Measurements from ENCODE around the gene ACAD8.
"Not testable (repeated sequence)": the region's sequence is repeated elsewhere in the genome, so short reads cannot be mapped to it uniquely, and the experiment has no call there.

ACAD8 gene

DNA sequence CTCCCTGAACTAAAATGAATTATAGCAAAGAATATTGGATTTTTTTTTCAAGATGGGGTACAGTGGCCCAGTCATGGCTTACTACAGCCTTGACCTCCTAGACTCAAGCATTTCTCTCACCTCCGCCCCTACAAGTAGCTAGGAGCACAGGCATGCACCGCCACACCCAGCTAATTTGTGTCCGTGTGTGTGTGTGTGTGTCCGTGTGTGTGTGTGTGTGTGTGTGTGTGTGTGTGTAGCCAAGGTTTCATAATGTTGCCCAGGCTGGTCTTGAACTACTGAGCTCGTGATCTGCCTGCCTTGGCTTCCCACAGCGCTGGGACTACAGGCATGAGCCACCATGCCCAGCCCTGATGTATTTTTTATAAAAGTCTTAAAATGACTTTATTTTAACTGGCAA lies 12.8 kb upstream of the ACAD8 start:
- DNase-seq (ENCODE audit: low spot score): no peak

DNA sequence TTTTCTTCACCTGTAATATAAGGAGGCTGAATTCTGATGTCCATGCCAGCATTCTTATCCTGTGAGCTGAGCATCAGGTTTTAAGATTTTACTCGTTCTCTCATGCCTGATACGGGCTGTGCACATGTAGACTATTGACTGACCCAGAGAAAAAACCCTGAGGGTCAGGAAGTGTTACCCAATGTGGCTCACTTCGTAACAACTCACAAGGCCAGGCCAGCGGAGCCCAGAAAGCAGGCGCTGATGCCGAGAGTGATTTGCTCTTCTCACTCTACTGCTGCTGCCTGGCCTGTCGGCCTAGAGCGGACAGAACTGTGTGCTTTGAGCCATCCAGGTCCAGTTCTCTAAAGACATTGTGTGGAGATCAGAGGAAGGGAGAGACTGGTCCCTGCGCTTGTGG lies 11.0 kb upstream of the ACAD8 start:
- DNase-seq (ENCODE audit: low spot score): no peak

DNA sequence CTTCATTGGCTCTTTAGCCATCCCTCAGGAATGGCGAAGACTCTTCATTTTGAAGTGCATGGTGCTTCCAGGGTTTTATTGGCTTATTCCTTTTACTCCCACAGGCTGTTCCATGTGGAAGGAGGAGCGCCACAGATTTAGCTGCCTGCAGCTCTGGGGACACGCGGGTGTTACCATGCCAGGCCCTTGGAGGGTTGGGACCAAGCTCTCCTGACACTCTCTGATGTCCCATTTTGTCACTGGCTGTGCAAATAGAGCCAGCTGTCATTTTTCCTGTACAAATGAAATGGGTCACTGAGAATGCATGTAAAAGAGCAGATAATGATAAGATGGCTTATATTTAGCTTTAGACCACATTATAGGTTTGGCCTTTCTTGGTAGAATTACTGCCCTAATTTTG lies 9.5 kb upstream of the ACAD8 start:
- no peak for DNase-seq (ENCODE audit: low spot score)

DNA sequence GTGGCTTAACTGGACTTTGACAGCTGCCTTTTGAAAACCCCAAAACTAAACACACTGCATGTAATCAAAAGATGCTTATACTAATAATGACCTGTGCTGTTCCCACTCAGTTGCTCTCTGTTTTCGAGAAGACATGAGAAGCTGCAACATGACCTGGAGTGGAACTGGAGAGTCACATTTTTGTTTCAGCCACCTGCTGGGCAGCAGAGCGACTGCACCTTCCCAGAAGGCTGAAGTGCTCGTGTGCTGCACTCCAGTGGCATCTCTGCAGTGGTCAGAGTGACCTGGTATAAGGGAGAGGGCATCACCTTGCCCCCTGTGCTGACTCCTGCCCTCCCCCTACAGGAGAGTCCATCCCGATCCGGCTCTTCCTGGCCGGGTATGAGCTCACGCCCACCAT lies 8.8 kb upstream of the ACAD8 start:
- DNase-seq (ENCODE audit: low spot score): no peak

DNA sequence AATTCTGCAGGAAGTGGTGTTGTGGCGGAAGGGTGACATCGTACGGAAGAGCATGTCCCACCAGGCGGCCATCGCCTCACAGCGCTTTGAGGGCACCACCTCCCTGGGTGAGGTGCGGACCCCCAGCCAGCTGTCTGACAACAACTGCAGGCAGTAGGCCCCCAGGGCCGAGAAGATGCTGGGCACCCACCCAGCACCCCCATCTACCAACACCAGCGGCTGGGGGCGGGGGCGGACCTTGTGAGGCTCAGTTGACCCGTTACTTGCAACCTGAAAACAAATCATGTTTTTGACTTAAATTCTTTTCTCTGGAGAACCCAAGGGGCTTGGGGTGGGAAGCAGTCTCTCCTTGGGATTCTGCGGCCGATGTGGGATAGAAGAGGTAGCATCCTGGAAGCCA lies 7.9 kb upstream of the ACAD8 start:
- DNase-seq (ENCODE audit: low spot score): no peak

DNA sequence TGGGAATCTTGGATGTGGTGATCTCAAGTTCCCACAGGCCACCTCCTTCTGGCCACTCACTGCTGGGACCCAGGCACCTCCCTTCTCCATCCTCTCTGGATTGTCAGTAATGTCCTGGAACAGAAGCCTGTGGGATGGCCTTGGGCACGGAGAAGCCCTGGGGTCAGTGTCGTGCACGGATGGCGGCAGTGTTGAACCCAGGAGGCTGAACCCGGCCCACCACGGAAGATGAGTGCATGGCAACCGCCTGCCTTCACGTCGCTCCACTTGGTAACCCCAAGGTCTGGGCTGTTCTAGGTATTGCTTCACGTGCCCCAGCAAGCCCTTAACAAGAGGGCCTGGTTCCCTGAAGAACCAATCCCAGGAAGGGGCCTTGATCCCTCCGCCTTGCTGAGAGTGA lies 7.3 kb upstream of the ACAD8 start:
- DNase-seq (ENCODE audit: low spot score): no peak

DNA sequence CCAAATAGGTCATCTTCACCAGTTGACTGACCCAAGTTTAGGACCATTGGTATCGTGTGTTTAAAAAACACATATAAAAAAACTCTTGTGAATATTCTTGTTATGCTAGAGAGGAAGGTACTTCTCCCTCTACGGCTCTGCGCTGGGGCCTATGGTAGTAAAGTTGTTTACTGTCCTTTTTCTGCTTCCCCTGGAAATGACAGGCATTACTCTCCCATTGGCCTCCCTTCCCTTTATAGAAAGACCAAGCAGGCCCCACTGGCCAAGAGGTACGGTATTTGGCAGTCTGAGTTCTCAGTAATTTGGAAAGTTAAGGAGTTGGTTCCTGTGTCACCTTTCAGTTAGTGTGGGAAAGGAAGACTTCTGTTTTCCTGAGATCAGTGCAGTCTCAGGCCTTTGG lies 6.7 kb upstream of the ACAD8 start:
- no peak for DNase-seq (ENCODE audit: low spot score)

DNA sequence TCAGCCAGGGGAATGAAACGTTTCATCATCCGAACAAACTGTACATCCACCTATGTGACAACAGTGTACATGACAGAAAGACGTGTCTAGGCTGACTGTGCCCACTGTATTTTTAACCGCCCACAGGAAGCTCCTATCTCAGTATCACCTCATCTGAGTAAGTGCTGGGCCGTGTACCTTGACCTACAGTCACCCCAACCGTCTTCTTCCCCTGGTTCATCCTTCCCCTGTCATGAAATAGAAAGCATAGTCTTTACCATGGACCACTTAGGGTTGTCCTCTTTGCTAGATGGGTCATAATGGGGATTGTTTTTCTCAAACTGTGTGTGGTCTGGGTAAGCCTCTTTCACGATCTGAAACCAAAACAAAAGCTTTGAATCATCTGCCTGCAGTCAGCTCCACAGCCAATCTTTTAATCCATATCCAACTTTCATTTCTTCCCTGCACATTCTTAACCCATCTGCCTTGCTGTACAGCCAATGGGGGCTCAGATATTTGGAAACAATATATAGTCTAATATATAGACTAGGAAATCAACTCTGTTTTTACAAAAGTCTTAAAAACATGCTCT lies 4.4 kb upstream of the ACAD8 start:
- no peak for DNase-seq (ENCODE audit: low spot score)

DNA sequence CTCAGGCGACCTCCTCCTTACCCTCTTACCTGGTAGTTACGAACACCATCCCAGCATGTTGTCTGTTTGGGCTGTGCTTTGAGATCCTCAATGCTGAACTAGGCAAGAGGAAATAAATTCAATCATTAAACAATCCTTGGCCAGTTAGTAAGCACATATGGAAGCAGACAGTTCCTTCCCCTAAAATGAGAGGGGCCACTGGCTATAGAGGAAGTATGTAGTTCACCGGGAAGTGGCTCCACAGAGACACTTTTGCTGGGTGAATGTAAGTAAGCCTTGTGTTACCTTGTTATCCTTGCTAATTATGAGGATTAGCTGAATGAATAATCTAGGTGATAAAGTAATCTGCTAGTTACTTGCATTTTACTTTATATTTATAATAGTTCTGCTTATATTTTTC lies 3.1 kb upstream of the ACAD8 start:
- DNase-seq (ENCODE audit: low spot score): no peak

DNA sequence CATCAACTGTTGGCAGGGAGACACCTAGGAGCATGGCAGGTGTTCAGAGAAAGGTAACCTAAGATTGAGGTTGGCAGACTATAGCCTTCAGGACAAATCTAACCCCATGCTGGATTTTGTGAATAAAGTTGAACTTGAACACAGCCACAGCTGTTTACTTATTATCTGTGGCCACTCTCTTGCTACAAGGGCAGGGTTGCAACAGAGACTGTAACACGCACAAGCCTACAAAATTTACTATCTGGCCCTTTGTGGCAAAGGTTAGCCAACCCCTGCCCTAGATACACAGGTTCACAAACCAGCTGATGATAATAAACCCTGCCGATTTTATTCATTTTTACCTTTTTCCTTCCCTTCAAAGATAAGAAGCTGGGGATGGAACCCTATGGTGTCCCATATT lies 2.7 kb upstream of the ACAD8 start:
- DNase-seq (ENCODE audit: low spot score): no peak

DNA sequence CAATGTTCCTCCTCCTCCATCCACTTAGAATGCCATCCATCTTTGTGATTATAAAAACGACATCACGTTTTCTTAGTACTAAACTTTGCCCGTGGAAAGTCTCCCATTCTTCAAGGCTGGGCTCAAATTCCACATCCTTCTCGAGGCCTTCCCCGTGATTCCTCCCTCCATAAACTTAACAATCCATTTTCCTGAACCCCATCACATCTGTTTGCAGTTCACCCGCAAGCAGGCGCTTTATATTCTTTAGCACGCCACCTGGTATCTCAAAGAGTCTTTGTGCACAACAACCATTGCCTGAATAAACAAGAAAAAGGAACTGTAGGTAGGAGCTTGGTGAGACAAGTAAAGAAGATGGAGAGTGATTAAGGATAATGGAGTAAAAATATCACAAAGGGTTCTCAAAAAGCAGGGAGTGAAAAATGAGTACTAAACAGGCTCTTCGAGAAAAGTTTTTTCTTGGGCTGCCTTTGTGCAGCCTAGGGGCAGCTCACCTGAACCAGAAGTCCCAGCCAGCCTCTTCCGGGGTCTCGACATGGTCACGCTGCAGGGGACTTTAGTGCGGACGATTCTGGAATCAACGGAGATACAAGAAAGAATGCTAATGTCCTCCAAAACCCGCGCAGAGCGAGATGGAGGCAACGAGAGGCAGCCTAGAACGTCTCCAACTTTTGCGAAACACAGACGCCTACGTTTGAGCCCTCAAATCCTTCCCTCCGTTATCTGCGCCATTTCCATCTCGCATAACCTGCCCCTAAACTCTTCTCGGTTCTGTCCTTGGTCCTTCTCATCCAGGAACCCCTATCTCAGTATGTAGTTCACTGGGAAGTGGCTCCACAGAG lies 801 bp upstream of the ACAD8 start:
- no peak for DNase-seq (ENCODE audit: low spot score)

DNA sequence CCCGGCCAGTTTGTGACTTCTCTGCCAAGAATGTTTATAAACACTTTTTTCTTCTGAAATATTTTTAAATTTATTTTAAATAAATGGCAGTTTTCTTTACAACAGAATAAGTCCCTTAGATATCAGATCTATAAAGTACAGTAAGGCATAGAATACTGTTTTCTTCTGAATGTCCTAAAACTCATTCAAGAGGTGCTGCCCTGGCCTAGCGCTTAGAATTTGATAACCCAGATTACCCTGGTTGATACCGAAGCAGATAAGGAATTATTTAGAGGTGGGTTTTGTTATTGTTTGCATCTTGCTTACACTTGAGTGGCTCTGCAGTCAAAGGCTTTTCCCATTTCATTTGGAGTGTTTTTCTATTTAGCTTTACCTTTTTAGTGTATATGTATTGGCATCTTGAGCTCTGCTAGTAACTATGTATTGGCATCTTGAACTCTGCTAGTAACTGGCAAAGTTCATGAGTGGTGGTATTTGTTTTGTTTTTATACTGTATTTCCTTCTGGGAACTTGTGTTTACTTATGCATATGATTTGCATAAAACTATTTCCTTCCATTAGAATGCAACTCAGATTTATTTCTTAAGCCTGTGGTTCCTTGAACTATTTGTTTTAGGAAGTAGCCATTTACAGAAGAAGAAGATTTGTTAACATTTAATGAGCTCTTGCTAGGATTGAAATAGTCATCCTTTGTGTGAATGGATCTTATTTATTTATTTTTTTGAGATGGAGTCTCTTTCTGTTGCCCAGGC lies 1.2 kb downstream of the ACAD8 start:
- DNase-seq (ENCODE audit: low spot score): no peak

DNA sequence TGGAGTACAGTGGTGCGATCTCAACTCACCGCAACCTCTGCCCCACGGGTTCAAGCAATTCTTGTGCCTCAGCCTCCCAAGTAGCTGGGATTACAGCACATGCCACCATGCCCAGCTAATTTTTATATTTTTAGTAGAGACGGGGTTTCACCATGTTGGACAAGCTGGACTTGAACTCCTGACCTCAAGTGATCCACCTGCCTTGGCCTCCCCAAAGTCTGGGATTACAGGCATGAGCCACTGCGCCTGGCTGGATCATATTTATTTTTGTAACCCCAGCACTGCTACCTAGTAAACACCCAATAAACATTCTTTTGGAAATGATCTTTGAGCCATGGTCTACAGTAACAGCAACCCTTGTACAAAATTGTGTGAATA lies 1.8 kb downstream of the ACAD8 start:
- not testable (repeated sequence) for DNase-seq (ENCODE audit: low spot score)

DNA sequence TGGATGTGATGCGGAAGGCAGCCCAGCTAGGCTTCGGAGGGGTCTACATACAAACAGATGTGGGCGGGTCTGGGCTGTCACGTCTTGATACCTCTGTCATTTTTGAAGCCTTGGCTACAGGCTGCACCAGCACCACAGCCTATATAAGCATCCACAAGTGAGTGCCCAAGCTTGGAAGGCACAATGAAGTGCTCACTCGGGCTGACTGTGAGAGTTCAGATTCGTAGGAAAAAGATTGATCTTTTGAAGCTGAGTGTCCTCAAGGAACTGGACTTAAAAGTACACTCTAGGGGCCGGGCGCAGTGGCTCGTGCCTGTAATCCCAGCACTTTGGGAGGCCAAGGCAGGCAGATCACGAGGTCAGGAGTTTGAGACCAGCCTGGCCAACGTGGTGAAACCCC lies 3.7 kb downstream of the ACAD8 start:
- DNase-seq (ENCODE audit: low spot score): no peak

DNA sequence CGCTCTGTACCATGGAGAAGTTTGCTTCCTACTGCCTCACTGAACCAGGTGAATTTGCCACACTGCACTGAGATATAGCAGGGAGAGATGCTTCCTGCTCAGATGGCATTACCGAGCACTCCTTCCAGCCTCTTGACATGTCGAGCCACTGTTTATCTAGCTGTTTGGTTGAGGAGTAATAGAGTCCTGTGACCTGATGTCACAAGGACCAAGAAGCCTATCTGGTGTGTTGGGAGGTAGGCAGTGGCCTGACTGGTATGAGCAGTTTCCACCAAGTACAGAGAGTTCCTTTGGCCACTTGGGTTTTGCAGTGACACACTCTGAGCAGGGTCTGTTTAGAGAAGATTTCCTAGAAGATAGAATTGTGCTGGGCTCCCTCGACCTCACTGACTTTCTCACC lies 5.2 kb downstream of the ACAD8 start:
- no peak for DNase-seq (ENCODE audit: low spot score)

DNA sequence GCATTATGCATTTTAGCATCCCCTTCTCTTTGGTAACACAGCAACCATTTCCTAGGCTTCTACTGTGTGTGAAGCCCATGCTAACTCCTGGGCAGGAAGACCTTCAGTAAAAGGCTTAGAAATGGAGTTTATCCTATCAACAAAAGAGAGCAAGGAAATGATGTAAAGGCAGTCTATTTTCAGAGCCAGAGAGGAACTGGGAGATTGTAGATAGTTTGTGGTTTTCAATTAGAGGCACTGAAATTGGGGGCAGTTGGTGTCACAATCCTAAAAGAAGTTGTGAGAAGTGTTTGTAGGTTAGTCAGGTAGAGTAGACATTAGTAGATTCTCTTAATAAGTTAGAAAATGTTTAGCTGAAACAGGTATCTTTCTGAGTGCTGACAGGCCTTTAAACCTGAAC lies 7.1 kb downstream of the ACAD8 start:
- DNase-seq (ENCODE audit: low spot score): no peak

DNA sequence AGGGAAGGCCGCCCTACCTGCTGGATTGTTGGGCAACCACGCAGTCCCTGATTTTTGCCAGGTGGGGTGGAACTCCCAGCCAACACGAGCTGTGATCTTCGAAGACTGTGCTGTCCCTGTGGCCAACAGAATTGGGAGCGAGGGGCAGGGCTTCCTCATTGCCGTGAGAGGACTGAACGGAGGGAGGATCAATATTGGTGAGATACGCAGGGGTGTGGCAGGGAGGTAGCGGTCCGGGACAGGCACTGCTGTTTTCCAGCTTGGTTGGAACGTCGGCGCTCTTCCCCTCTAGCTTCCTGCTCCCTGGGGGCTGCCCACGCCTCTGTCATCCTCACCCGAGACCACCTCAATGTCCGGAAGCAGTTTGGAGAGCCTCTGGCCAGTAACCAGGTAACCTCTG lies 7.6 kb downstream of the ACAD8 start:
- DNase-seq (ENCODE audit: low spot score): no peak

DNA sequence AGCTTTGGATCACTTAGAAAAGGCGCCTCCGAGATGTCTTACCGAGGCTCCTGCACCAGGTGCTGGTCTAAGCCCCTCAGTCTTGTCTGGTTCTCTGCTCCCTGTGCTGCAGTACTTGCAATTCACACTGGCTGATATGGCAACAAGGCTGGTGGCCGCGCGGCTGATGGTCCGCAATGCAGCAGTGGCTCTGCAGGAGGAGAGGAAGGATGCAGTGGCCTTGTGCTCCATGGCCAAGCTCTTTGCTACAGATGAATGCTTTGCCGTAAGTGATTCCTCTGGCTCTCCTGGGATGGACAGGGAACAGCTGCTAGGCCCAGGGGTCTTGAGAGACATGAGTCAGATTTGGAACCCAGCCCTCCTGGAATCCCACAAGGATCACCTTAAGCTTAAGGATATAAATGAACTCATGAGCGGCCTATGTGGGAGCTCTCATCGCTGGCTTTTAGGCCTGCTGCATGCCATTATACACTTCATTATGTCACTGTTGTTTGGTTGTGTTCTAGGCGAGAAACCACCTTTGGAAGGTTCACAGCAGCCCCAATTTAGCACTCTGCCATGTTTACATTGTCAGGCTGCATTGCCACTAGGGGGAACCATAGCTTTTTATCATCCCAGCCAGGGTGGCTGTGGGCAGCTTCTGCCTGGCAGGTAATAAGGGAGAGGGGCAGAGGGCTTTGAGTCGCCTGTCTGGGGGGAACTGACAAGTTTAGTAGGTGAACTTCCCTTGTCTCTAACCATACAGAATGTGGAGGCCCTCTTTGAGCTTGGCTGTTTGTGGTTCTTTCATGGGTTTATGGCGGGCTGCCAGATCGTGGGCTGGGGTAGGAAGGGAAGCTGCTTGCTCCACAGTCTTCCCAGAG lies 8.5 kb downstream of the ACAD8 start:
- DNase-seq (ENCODE audit: low spot score): no peak

DNA sequence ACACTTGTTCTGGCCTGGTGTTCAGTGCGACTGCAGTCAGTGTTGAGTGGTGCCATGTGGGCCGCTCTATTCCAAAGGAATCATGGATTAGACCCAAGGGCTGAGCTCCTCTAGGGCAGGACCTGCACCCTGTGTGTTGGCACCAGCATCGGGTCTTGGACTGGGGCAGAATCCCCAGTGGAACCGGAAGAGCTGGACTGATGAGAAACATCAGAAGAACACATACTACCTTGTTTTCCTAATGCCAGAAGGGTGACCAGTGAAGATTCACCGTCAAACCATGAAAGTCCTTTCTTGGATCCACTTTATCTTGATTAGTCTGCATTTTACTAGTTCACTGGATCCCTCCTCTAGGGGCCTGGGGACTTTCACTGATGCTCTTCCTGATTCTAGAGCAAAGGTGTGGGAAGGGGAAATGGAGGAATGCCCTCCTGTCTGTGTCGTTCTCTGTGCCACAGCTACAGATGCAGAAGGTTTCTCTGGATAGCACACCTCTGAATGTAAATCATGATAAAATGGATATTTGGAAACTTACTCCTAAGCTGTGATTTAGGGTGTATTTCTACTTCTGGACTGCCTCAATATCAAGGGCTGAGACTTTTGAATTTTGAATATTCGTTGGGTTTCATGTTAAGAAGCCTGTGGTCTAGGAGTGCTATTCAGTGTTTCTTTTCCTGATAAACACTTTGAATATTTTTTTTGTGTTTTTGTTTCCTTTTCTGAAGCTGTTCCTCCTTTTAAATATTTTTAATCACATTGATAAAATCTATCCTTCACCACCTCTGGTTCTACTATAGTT lies 11.8 kb downstream of the ACAD8 start:
- DNase-seq (ENCODE audit: low spot score): no peak

DNA sequence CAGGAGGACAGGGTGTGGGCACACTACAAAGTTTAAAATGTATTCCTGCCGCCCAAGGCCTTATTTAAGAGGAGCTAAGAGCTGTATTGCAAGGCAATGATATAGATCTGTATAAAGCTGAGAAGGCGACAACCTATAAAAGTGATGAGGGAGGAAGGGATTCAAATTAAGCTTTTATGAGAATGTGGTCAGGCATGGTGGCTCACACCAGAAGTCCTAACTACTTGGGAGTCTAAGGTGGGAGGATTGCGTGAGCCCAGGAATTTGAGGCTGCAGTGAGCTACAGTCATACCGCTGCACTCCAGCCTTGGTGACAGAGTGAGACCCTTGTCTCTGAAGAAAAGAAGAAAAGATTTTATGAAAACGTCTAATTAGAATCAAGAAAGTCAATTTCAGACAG lies 13.1 kb downstream of the ACAD8 start:
- no peak for DNase-seq (ENCODE audit: low spot score)

DNA sequence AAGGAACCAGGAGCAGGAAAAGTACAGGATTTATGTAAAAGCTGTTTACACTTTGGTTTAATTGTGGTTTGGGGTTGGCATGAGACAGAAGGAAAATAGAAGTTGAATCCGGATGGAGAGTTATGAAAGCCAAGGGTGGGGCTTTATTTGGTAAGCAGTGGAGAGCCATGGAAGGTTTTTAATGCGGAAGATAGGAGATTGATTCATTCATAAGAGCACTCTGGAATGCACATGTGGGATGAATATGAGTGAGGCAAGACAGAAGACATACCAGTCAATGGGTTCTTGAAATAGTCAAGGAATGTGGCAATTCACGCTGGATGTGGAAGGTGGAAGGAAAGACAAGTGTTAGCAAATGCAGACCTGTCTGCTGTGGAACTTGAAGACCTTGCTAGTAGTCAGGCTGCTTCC lies 13.5 kb downstream of the ACAD8 start:
- DNase-seq (ENCODE audit: low spot score): no peak

DNA sequence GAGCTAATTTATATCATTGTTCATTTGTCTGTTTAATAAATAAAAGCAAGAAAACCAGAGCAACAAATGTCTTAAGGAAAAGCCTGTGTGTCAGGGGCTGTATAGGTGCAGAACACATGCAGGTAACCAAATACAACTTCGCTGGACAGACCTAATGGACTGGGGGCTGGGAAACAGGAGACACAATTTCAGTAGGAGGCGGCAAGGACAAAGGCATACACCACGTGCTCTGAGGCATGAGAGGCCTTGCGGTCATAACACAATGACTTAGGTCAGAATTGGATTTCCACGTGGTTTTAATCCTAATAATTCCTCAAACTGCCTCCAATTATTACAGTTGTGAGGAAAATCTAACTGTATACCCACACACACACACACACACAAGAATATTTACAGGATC lies 14.1 kb downstream of the ACAD8 start:
- no peak for DNase-seq (ENCODE audit: low spot score)

Measured in putamen (tissue), 1 donor.